ENCODE measurements around the gene NPVF.

DNA sequence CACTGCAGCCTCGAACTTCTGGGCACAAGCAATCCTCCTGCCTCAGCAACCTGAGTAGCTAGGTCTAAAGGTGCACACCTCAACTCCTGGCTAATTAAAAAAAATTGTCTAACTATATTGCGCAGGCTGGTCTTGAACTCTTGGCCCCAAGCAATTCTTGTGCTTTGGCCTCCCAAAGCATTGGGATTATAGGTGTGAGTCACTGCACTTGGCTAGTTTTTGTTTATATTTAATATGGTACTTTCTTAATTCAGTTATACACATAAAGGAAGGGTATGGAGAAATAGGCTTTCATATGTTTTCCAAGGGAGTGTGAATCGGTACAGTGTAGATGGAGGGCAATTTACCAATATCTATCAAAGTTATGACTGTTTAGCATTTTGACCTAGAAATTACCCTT, 20.4 kb downstream of the NPVF start:
- TF ChIP-seq POLR2A (IDR thresholded peaks at IDR 0.05), result no peak
- TF ChIP-seq, protein P1, sequence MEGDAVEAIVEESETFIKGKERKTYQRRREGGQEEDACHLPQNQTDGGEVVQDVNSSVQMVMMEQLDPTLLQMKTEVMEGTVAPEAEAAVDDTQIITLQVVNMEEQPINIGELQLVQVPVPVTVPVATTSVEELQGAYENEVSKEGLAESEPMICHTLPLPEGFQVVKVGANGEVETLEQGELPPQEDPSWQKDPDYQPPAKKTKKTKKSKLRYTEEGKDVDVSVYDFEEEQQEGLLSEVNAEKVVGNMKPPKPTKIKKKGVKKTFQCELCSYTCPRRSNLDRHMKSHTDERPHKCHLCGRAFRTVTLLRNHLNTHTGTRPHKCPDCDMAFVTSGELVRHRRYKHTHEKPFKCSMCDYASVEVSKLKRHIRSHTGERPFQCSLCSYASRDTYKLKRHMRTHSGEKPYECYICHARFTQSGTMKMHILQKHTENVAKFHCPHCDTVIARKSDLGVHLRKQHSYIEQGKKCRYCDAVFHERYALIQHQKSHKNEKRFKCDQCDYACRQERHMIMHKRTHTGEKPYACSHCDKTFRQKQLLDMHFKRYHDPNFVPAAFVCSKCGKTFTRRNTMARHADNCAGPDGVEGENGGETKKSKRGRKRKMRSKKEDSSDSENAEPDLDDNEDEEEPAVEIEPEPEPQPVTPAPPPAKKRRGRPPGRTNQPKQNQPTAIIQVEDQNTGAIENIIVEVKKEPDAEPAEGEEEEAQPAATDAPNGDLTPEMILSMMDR (IDR thresholded peaks at IDR 0.05), result no peak
